A549 treated with Hydrocortisone at 1 μM for 4 hours (cell line): ENCODE measurements around the gene NRROS. TPM values are rescaled to one million over a fixed set of nuclear protein-coding genes. Genes with fewer than 3 reads are reported as not detected.

Experiments
- total RNA-seq: library from RNA; stranded (reverse); fragments of 200-300 nt; extraction: Qiagen RNA extraction; gene quantifications from 5 replicates; pipeline ENCODE4 v1.2.3, GENCODE V29; 2022

NRROS gene
- 0.03 TPM in 1 of 5 replicates, not detected in the others for total RNA-seq

DNA sequence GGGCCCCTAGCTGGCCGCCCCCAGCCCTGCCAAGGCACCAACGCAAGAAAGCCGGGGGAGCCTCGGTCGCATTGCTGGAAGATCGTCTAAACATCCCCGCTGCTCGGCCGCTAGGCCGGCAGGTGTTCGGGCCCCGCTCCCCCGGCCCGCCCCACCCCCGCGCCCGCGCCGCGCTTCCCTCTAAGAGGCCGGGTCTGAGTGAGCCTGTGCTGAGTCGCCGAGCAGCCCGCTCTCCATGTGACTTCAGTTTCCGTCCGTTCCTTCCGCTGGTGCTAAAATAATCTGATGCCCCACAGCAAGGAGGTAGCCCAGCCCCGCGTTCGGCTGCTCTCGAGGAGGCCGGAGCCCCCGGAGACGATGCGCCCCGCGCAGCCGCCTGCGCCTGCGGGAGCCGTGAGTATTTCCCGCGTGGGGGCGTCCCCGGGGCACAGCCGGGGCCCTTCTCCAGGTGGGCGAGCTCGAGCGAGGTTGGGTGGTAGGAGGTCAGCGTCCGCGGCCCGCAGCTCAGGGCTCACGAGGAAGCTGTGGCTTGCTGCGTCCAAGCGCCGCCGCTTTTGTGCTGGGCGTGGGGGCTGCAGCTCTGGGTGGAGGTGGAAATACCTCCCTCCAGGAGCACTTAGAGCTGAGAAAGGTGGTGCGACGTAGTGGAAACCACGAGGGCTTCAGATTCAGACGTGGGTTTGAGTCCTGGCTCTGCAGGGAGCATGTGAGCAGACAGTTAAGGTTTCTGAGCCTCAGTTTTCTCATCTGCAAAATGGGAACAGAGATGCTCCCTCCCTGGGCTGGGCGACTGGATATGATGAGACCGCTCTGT, at the start of gene NRROS:
NRROS (plus strand) TSS at position 212 of the 814 bp plus-strand sequence. CDS start 14,846 bp downstream, outside the sequence.

Other genes starting within 250 kb of the NRROS start
- 5.5 to 10.6 TPM (median 9.0 TPM) in 5 replicates for gene UBXN7, start 207.3 kb upstream of the NRROS start, total RNA-seq
- gene RNF168, start 135.9 kb upstream of the NRROS start, total RNA-seq: 3.3 to 4.9 TPM (median 3.5 TPM) in 5 replicates
- gene SMCO1, start 124.3 kb upstream of the NRROS start, total RNA-seq: not detected in 5 replicates
- gene WDR53, start 71.1 kb upstream of the NRROS start, total RNA-seq: 8.7 to 10.2 TPM (median 9.6 TPM) in 5 replicates
- gene FBXO45, start 71.0 kb upstream of the NRROS start, total RNA-seq: 6.0 to 8.0 TPM (median 7.1 TPM) in 5 replicates
- 2.5 to 3.4 TPM (median 2.7 TPM) in 5 replicates for gene CEP19, start 72.6 kb downstream of the NRROS start, total RNA-seq
- gene PIGX, start 72.7 kb downstream of the NRROS start, total RNA-seq: 27.5 to 32.9 TPM (median 31.7 TPM) in 5 replicates
- 34.2 to 58.9 TPM (median 41.2 TPM) in 5 replicates for gene PAK2, start 100.2 kb downstream of the NRROS start, total RNA-seq
- 5.7 to 6.9 TPM (median 6.2 TPM) in 5 replicates for gene SENP5, start 228.2 kb downstream of the NRROS start, total RNA-seq